Measurements from ENCODE around the gene RMDN3.
A peak's percentile ranks its signal among the peaks of the same experiment; 100 is the strongest.

Gene RMDN3

GRCh38 chr15:40787991-40788390 is 32.9 kb upstream of the RMDN3 start:
- Histone ChIP-seq H3K9me3 (ENCODE audit: control insufficient read depth, low read depth, low read length) (no peaks in the 10 kb centered on the region), H3K4me3 (ENCODE audit: low read length) (peak overlapping the region; percentile 26), H3K27ac (ENCODE audit: low read length) (no peak overlapping the region), H3K27me3 (ENCODE audit: control insufficient read depth, insufficient read depth, low read length) (no peaks in the 10 kb centered on the region), H3K36me3 (ENCODE audit: control insufficient read depth, low read depth, low read length) (no peaks in the 10 kb centered on the region), H3K4me1 (ENCODE audit: control insufficient read depth, low read depth, low read length) (peaks cover 24% of the 10 kb centered on the region), H3K9ac (ENCODE audit: low read length) (no peak overlapping the region)

GRCh38 chr15:40787344-40787841 is 32.3 kb upstream of the RMDN3 start:
- H3K27me3 ChIP-seq (ENCODE audit: control insufficient read depth, insufficient read depth, low read length): no peaks in the 10 kb centered on the region
- peaks cover 24% of the 10 kb centered on the region for H3K4me1 ChIP-seq (ENCODE audit: control insufficient read depth, low read depth, low read length)
- H3K36me3 ChIP-seq (ENCODE audit: control insufficient read depth, low read depth, low read length): no peaks in the 10 kb centered on the region
- peak overlapping the region; percentile 8 for H3K9ac ChIP-seq (ENCODE audit: low read length)
- no peak overlapping the region for H3K27ac ChIP-seq (ENCODE audit: low read length)
- H3K9me3 ChIP-seq (ENCODE audit: control insufficient read depth, low read depth, low read length): no peaks in the 10 kb centered on the region
- peak overlapping the region; percentile 42 for H3K4me3 ChIP-seq (ENCODE audit: low read length)

DNA sequence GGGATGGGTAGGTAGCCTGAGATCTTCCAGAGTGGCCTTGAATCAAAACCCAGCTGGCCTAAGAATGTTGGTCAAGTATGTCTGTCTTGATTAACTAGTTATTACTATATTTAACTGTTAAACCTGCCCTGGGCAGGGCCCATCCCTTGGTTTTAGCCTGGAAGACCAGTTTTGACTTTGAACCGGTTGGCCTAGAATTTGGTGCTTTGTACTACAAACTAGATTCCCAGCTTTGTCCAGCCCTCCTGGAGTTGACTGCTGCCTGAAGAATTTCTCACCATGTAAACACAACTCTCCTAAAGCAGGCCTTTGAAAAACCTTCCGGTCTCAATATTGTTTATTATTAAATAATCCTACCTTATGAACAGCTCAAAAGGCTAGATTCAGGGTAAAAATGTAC is 30.8 kb upstream of the RMDN3 start:
- H3K36me3 ChIP-seq (ENCODE audit: control insufficient read depth, low read depth, low read length): no peaks in the 10 kb centered on the region
- H3K9me3 ChIP-seq (ENCODE audit: control insufficient read depth, low read depth, low read length): no peaks in the 10 kb centered on the region
- H3K27me3 ChIP-seq (ENCODE audit: control insufficient read depth, insufficient read depth, low read length): no peaks in the 10 kb centered on the region
- H3K27ac ChIP-seq (ENCODE audit: low read length): no peak overlapping the region
- H3K4me1 ChIP-seq (ENCODE audit: control insufficient read depth, low read depth, low read length): peaks cover 24% of the 10 kb centered on the region
- H3K4me3 ChIP-seq (ENCODE audit: low read length): no peak overlapping the region
- H3K9ac ChIP-seq (ENCODE audit: low read length): no peak overlapping the region

DNA sequence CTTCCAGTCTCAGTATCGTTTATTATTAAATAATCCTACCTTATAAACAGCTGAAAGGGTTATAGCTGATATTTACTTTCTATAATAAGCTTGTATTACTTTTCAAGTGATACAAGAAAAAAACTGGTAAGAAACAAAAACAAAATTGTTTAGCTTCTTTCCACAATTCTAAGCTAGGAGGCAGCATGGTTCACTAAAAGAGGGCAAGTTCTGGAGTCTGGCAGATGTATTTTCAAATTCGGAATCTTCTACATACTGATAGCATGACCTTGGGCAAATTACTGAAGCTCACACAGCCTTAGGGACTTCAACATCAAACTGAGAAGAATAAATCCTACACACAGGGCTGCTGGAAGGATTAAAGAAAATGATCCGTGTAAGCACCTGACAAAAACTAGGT is 30.1 kb upstream of the RMDN3 start:
- H3K36me3 ChIP-seq (ENCODE audit: control insufficient read depth, low read depth, low read length): no peaks in the 10 kb centered on the region
- H3K9ac ChIP-seq (ENCODE audit: low read length): no peak overlapping the region
- no peak overlapping the region for H3K27ac ChIP-seq (ENCODE audit: low read length)
- H3K27me3 ChIP-seq (ENCODE audit: control insufficient read depth, insufficient read depth, low read length): no peaks in the 10 kb centered on the region
- H3K4me3 ChIP-seq (ENCODE audit: low read length): no peak overlapping the region
- peaks cover 24% of the 10 kb centered on the region for H3K4me1 ChIP-seq (ENCODE audit: control insufficient read depth, low read depth, low read length)
- H3K9me3 ChIP-seq (ENCODE audit: control insufficient read depth, low read depth, low read length): no peaks in the 10 kb centered on the region

GRCh38 chr15:40782609-40783227 is 27.7 kb upstream of the RMDN3 start:
- H3K36me3 ChIP-seq (ENCODE audit: control insufficient read depth, low read depth, low read length): peaks cover 14% of the 10 kb centered on the region
- no peaks in the 10 kb centered on the region for H3K9me3 ChIP-seq (ENCODE audit: control insufficient read depth, low read depth, low read length)
- H3K9ac ChIP-seq (ENCODE audit: low read length): no peak overlapping the region
- H3K4me1 ChIP-seq (ENCODE audit: control insufficient read depth, low read depth, low read length): peaks cover 15% of the 10 kb centered on the region
- no peak overlapping the region for H3K4me3 ChIP-seq (ENCODE audit: low read length)
- H3K27ac ChIP-seq (ENCODE audit: low read length): no peak overlapping the region
- no peaks in the 10 kb centered on the region for H3K27me3 ChIP-seq (ENCODE audit: control insufficient read depth, insufficient read depth, low read length)

DNA sequence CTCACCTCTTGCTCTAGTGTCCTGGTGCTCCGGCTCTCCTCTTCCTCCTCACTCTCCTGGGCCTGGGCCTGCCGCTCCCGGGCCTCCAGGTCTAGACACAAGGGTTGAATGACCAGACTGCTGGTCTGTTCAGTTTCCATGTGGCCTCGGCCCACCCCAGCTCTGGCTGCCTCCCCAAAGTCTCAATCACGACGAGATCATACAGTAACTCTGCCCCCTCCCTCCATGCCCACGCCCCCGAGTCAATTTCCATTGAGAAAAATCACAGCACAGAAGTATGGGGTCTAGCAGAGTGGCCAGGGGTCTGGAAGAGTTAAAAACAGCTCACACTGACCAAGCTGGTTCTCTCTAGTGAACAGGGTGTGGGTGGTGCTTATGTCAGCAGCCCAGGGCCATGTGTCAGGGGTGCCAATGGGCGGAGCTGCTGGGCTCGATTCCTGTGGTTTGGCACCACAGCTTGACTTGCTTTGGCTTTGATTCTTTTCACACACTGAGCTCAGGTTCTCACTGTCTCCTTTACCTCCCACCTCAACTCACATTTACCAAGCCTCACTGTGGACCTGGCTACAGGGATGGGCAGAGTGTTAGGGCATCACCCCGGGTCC is 21.6 kb upstream of the RMDN3 start:
- Histone ChIP-seq H3K9me3 (ENCODE audit: control insufficient read depth, low read depth, low read length) (no peaks in the 10 kb centered on the region), H3K27me3 (ENCODE audit: control insufficient read depth, insufficient read depth, low read length) (no peaks in the 10 kb centered on the region), H3K4me1 (ENCODE audit: control insufficient read depth, low read depth, low read length) (no peaks in the 10 kb centered on the region), H3K9ac (ENCODE audit: low read length) (no peak overlapping the region), H3K27ac (ENCODE audit: low read length) (no peak overlapping the region), H3K36me3 (ENCODE audit: control insufficient read depth, low read depth, low read length) (peaks cover 48% of the 10 kb centered on the region), H3K4me3 (ENCODE audit: low read length) (no peak overlapping the region)

GRCh38 chr15:40775740-40776536 is 20.9 kb upstream of the RMDN3 start:
- Histone ChIP-seq H3K4me1 (ENCODE audit: control insufficient read depth, low read depth, low read length) (no peaks in the 10 kb centered on the region), H3K9ac (ENCODE audit: low read length) (no peak overlapping the region), H3K36me3 (ENCODE audit: control insufficient read depth, low read depth, low read length) (peaks cover 48% of the 10 kb centered on the region), H3K27ac (ENCODE audit: low read length) (no peak overlapping the region), H3K4me3 (ENCODE audit: low read length) (no peak overlapping the region), H3K9me3 (ENCODE audit: control insufficient read depth, low read depth, low read length) (no peaks in the 10 kb centered on the region), H3K27me3 (ENCODE audit: control insufficient read depth, insufficient read depth, low read length) (no peaks in the 10 kb centered on the region)

- H3K27me3 ChIP-seq (ENCODE audit: control insufficient read depth, insufficient read depth, low read length): no peaks in the 10 kb centered on the region
- H3K4me3 ChIP-seq (ENCODE audit: low read length): no peak overlapping the region
- H3K36me3 ChIP-seq (ENCODE audit: control insufficient read depth, low read depth, low read length): peaks cover 48% of the 10 kb centered on the region
- H3K4me1 ChIP-seq (ENCODE audit: control insufficient read depth, low read depth, low read length): no peaks in the 10 kb centered on the region
- H3K9me3 ChIP-seq (ENCODE audit: control insufficient read depth, low read depth, low read length): no peaks in the 10 kb centered on the region
- H3K27ac ChIP-seq (ENCODE audit: low read length): no peak overlapping the region
- H3K9ac ChIP-seq (ENCODE audit: low read length): no peak overlapping the region
These were observed 20.0 kb upstream of the RMDN3 start for GRCh38 chr15:40775007-40775406.

DNA sequence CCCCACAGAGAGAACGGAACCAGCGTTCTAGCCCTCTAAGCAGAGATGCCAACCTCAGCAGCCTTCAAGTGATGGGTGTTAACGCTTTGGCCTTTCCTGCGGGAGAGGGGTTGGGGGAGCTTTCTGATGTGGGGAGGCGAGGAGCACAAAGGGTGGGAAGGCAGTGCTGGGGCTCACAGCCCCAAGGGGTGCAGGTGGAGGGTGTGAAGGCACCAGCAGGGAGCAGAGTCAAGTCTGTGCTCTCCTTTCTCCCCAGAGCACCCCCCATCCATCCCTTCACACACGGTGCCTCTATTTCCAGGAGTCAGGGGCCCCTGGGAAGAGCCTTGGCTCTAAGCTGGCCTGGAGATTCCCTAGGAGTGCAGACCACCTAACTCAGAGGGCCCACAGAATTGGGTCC is 18.8 kb upstream of the RMDN3 start:
- Histone ChIP-seq H3K36me3 (ENCODE audit: control insufficient read depth, low read depth, low read length) (peaks cover 41% of the 10 kb centered on the region), H3K4me1 (ENCODE audit: control insufficient read depth, low read depth, low read length) (no peaks in the 10 kb centered on the region), H3K9ac (ENCODE audit: low read length) (no peak overlapping the region), H3K4me3 (ENCODE audit: low read length) (no peak overlapping the region), H3K9me3 (ENCODE audit: control insufficient read depth, low read depth, low read length) (no peaks in the 10 kb centered on the region), H3K27ac (ENCODE audit: low read length) (no peak overlapping the region), H3K27me3 (ENCODE audit: control insufficient read depth, insufficient read depth, low read length) (no peaks in the 10 kb centered on the region)

DNA sequence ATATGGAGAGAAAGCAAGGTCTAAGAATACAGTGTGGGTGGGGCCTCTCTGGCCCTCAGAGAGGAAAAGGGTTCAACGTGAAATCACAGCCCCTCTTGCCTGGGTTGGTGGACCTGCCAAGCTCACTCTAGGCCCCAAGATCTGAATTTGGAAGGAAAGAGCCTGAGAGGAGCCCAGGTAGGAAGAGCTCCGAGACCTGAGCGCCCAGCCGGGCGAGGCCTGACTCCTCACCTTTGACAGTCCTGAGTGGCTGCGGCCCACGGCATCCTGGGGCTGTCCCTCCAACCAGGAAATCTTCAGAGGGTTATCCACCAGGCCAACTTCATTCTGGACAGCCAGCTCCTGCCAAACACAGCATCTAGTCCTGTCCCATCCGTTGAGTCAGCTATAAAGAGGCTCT is 18.4 kb upstream of the RMDN3 start:
- Histone ChIP-seq H3K27ac (ENCODE audit: low read length) (no peak overlapping the region), H3K36me3 (ENCODE audit: control insufficient read depth, low read depth, low read length) (peaks cover 37% of the 10 kb centered on the region), H3K27me3 (ENCODE audit: control insufficient read depth, insufficient read depth, low read length) (no peaks in the 10 kb centered on the region), H3K4me1 (ENCODE audit: control insufficient read depth, low read depth, low read length) (no peaks in the 10 kb centered on the region), H3K9ac (ENCODE audit: low read length) (no peak overlapping the region), H3K4me3 (ENCODE audit: low read length) (no peak overlapping the region), H3K9me3 (ENCODE audit: control insufficient read depth, low read depth, low read length) (no peaks in the 10 kb centered on the region)

DNA sequence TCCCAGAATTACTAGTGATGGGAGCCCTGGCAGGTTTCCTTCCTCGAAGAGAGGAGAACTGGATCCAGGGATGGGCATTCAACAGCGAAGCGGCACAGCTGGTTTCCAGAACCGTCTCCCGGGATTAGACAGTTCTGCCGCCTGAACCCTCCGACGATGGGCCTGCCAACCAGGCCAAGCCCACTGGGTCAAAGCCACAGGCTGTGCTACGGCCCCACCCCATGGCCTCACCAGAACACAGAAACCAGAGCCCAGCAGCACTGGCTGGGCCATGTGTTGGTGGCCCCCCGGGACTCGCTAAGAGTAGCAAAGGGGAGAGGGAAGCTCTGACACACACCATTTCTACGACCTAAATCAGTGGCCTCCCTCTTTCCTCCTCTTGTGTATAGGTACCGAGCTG is 17.0 kb upstream of the RMDN3 start:
- H3K27ac ChIP-seq (ENCODE audit: low read length): no peak overlapping the region
- H3K9me3 ChIP-seq (ENCODE audit: control insufficient read depth, low read depth, low read length): no peaks in the 10 kb centered on the region
- no peaks in the 10 kb centered on the region for H3K4me1 ChIP-seq (ENCODE audit: control insufficient read depth, low read depth, low read length)
- H3K9ac ChIP-seq (ENCODE audit: low read length): no peak overlapping the region
- no peak overlapping the region for H3K4me3 ChIP-seq (ENCODE audit: low read length)
- no peaks in the 10 kb centered on the region for H3K27me3 ChIP-seq (ENCODE audit: control insufficient read depth, insufficient read depth, low read length)
- peaks cover 31% of the 10 kb centered on the region for H3K36me3 ChIP-seq (ENCODE audit: control insufficient read depth, low read depth, low read length)

All from iPS-18a (cell line).